HCT116 (cell line): ENCODE measurements around the gene SORT1. TPM values are rescaled to one million over a fixed set of nuclear protein-coding genes. Genes with fewer than 3 reads are reported as not detected.

Experiments
- ATAC-seq: fragments of 200-7000 bp; cut with Tn5 transposase; 2 replicates; pipeline ENCODE4 v1.9.1; 2020; ENCODE audit warnings: mild to moderate bottlenecking, moderate library complexity
- BruUV-seq: library from RNA; stranded (reverse); fragments of 400-500 nt; replicated peaks from 2 replicates; lab custom pipeline; 2021; lab: Mats Ljungman, UMichigan
- CTCF ChIA-PET: fragments of 300-600 bp; sonication (Branson Sonifier 250); formaldehyde crosslinking; loops from one replicate; lab custom pipeline; 2021; ENCODE audit warnings: antibody characterized with exemption; lab: Charles Lee
- POLR2A ChIA-PET: fragments of 300-600, 350-600 bp; sonication (Branson Sonifier 250); formaldehyde crosslinking; loops from one replicate; lab custom pipeline; 2021; ENCODE audit warnings: antibody characterized with exemption; lab: Charles Lee
- RAD21 ChIA-PET, 2 experiments: fragments of 300-600 bp; sonication (Branson Sonifier 250); formaldehyde crosslinking; loops; one replicate each; lab custom pipeline; 2023; ENCODE audit warnings: low total read pairs in 2 of 2; ENCODE audit not compliant: uncharacterized antibody in 2 of 2, unreplicated experiment in 2 of 2, low non-redundant PET in 1 of 2; lab: Charles Lee
- DNase-seq: peaks from one replicate; pipeline ENCODE4 v3.0.0-alpha.2; 2010; ENCODE audit warnings: low read depth, low spot score
- H2AFZ ChIP-seq: fragments of 200-600 bp; shearing (Covaris generic), sonication (generic); 2 replicates; pipeline ENCODE4 v1.6.1; 2017; ENCODE audit warnings: low read depth, mixed run types, mixed read lengths, antibody characterized with exemption, low read length; ENCODE audit not compliant: poor library complexity, severe bottlenecking
- H3K27ac ChIP-seq: 2 replicates; pipeline ENCODE4 v1.5.1; 2012; ENCODE audit warnings: low read depth, low read length
- H3K27me3 ChIP-seq: fragments of 200-600 bp; sonication (generic); 2 replicates; pipeline ENCODE4 v1.6.1; 2016; ENCODE audit warnings: mixed run types, low read length, mixed read lengths; ENCODE audit not compliant: insufficient read depth
- H3K36me3 ChIP-seq, 2 experiments: fragments of 200-500 bp in 1 of 2; fragments of 200-600 bp in 1 of 2; sonication (Bioruptor generic) in 1 of 2; sonication (generic) in 1 of 2; 2 replicates each; pipeline versions ENCODE4 v1.5.1 to v1.6.1; 2014 to 2016; ENCODE audit warnings: low read length in 2 of 2, inconsistent platforms in 1 of 2, mixed read lengths in 1 of 2, mixed run types in 1 of 2; ENCODE audit not compliant: insufficient read depth in 2 of 2, control insufficient read depth in 1 of 2
- H3K4me1 ChIP-seq, 2 experiments: fragments of 200-600 bp in 1 of 2; sonication (generic) in 1 of 2; 2 replicates each; pipeline versions ENCODE4 v1.5.1 to v1.6.1; 2012 to 2017; ENCODE audit warnings: low read length in 2 of 2, inconsistent platforms in 1 of 2, mild to moderate bottlenecking in 1 of 2, mixed read lengths in 1 of 2, mixed run types in 1 of 2, moderate library complexity in 1 of 2; ENCODE audit not compliant: insufficient read depth in 2 of 2, control insufficient read depth in 1 of 2
- H3K4me2 ChIP-seq: fragments of 200-600 bp; sonication (generic); 2 replicates; pipeline ENCODE4 v1.6.1; 2017; ENCODE audit warnings: mixed run types, low read length, mixed read lengths
- H3K4me3 ChIP-seq, 2 experiments: fragments of 200-600 bp in 1 of 2; sonication (generic) in 1 of 2; replicated peaks in 1 of 2; 2 replicates each; pipeline ENCODE4 v1.5.1; 2011 to 2016; ENCODE audit warnings: low read length in 2 of 2, control low read depth in 1 of 2, low read depth in 1 of 2, mild to moderate bottlenecking in 1 of 2, mixed read lengths in 1 of 2, mixed run types in 1 of 2
- H3K79me2 ChIP-seq: fragments of 200-600 bp; sonication (generic); 2 replicates; pipeline ENCODE4 v1.6.1; 2017; ENCODE audit warnings: mild to moderate bottlenecking, mixed run types, low read length, moderate library complexity, mixed read lengths; ENCODE audit not compliant: insufficient read depth
- H3K9ac ChIP-seq: fragments of 200-600 bp; sonication (generic); 2 replicates; pipeline ENCODE4 v1.6.1; 2016; ENCODE audit warnings: low read length, mixed read lengths
- H3K9me2 ChIP-seq: fragments of 200-600 bp; sonication (generic), shearing (Covaris generic); 2 replicates; pipeline ENCODE4 v1.6.1; 2017; ENCODE audit warnings: mixed run types, mild to moderate bottlenecking, moderate library complexity; ENCODE audit not compliant: insufficient read depth
- H3K9me3 ChIP-seq, 2 experiments: fragments of 200-500 bp in 1 of 2; fragments of 200-600 bp in 1 of 2; sonication (Bioruptor generic) in 1 of 2; sonication (generic) in 1 of 2; 2 replicates each; pipeline ENCODE4 v1.6.1; 2014 to 2017; ENCODE audit warnings: low read length in 2 of 2, mixed read lengths in 2 of 2, inconsistent platforms in 1 of 2, low read depth in 1 of 2, mild to moderate bottlenecking in 1 of 2, mixed run types in 1 of 2, moderate library complexity in 1 of 2; ENCODE audit not compliant: control insufficient read depth in 1 of 2, insufficient read depth in 1 of 2
- H4K20me1 ChIP-seq: fragments of 200-600 bp; sonication (generic), shearing (Covaris generic); 2 replicates; pipeline ENCODE4 v1.6.1; 2017; ENCODE audit warnings: mixed run types, mild to moderate bottlenecking, moderate library complexity; ENCODE audit not compliant: insufficient read depth
- CBX3 ChIP-seq: IDR thresholded peaks from 2 replicates; pipeline ENCODE4 v1.6.1; 2012; ENCODE audit warnings: low read depth
- CTCF ChIP-seq, 3 experiments: fragments of 200-600 bp in 1 of 3; sonication (generic) in 1 of 3; IDR thresholded peaks in 2 of 3; conservative IDR thresholded peaks in 1 of 3; 2 replicates each; pipeline ENCODE4 v1.5.1; 2012 to 2017; ENCODE audit warnings: low read depth in 2 of 3, low read length in 2 of 3, antibody characterized with exemption in 1 of 3, borderline replicate concordance in 1 of 3, control low read depth in 1 of 3, mild to moderate bottlenecking in 1 of 3, mixed read lengths in 1 of 3, mixed run types in 1 of 3, moderate library complexity in 1 of 3; ENCODE audit not compliant: insufficient read depth in 1 of 3
- MAX ChIP-seq: IDR thresholded peaks from 2 replicates; pipeline ENCODE4 v1.6.1; 2012
- SIN3A ChIP-seq: IDR thresholded peaks from 2 replicates; pipeline ENCODE4 v1.6.1; 2012; ENCODE audit warnings: low read depth
- SP1 ChIP-seq: IDR thresholded peaks from 2 replicates; pipeline ENCODE4 v1.6.1; 2012; ENCODE audit warnings: low read depth
- TCF7L2 ChIP-seq: IDR thresholded peaks from 2 replicates; pipeline ENCODE4 v1.7.0; 2011; ENCODE audit warnings: borderline replicate concordance, inconsistent platforms; ENCODE audit not compliant: insufficient read depth, insufficient read length; ENCODE audit errors: extremely low read depth
- ZNF274 ChIP-seq: fragments of 200-500 bp; sonication (Bioruptor generic); IDR thresholded peaks from 2 replicates; pipeline ENCODE4 v1.6.1; 2014; ENCODE audit warnings: mild to moderate bottlenecking, low read depth, low read length, inconsistent platforms
- intact Hi-C: fragments of 100-400 bp; cut with micrococcal nuclease; formaldehyde crosslinking; loops from 2 replicates; pipeline ENCODE4 v1.10.0; 2022
- total RNA-seq: library from RNA; stranded (reverse); gene quantifications from one replicate; pipeline ENCODE4 v1.2.1, GENCODE V29; 2021; ENCODE audit not compliant: unreplicated experiment

The SORT1 gene
- total RNA-seq, 1 experiment from 2014 or later, result 20.2 TPM

GRCh38 chr1:109427171-109427467, 29.4 kb upstream of the SORT1 start:
- intact Hi-C loops, result loop anchor here (5.0 kb wide), 1 partner anchor 55 kb away; the partner anchor contains the start of gene ATXN7L2
- BruUV-seq, result no TSS peak
- Histone ChIP-seq H3K9ac (peak overlapping the region; percentile 90), H3K4me2 (peak overlapping the region; percentile 92), H3K9me2 (no peaks in the 10 kb centered on the region), H2AFZ (no peak overlapping the region), H3K27me3 (no peaks in the 10 kb centered on the region), H3K79me2 (peaks cover 49% of the 10 kb centered on the region), H3K27ac (peak overlapping the region; percentile 68), H4K20me1 (peaks cover 8% of the 10 kb centered on the region; the same call in 1 of the 2 replicates), H3K36me3 (peaks cover 0 to 2% of the 10 kb centered on the region in 2 experiments; a peak in 1 of 4 replicates), H3K4me1 (peaks cover 7 to 29% of the 10 kb centered on the region in 2 experiments), H3K4me3 (peak overlapping the region; percentile 57 to 82), H3K9me3 (no peaks in the 10 kb centered on the region)
- ATAC-seq (no peak), DNase-seq (no peak)
- CTCF ChIA-PET, result interaction anchor here (1.1 to 2.1 kb wide), 2 partner anchors 67 to 106 kb away, joined by 3 to 10 read pairs; partner anchors contain the start of gene CYB561D1
- TF ChIP-seq SIN3A (0 out of 2 replicates have a peak, but pooled peaks have one; percentile 8), SP1 (no peak), CTCF (IDR thresholded peaks at IDR 0.05 in 2 of 3, conservative IDR thresholded peaks at IDR 0.05 in 1 of 3; ENCODE audit: borderline replicate concordance in 1 of 3, insufficient read depth in 1 of 3, low read depth in 2 of 3, low read length in 2 of 3) (no peak), TCF7L2 (no peak), ZNF274 (no peak), MAX (no peak), CBX3 (no peak)
- RAD21 ChIA-PET, result no interaction called here
- POLR2A ChIA-PET, result interaction anchor here (0.9 to 1.2 kb wide), 2 partner anchors 29 to 67 kb away, joined by 3 read pairs; partner anchors contain the start of genes CYB561D1 and SORT1
